Activated CD4-positive, alpha-beta T cell treated with anti-CD3 and anti-CD28 coated beads, Interleukin-2, amount 10 ng/mL, durations not matched to agents 24 days and 14 days (primary cell): ENCODE data around the gene GABBR2. TPM values are rescaled to one million over a fixed set of nuclear protein-coding genes. Genes with fewer than 3 reads are reported as not detected.

Experiments
- DNase-seq: peaks from one replicate; pipeline ENCODE4 v3.0.0; 2022
- H3K27ac Mint-ChIP-seq: one replicate; pipeline ENCODE4 v1.8.0; 2022; ENCODE audit warnings: mild to moderate bottlenecking, mixed read lengths
- H3K27me3 Mint-ChIP-seq: one replicate; pipeline ENCODE4 v1.8.0; 2022; ENCODE audit warnings: mixed read lengths
- H3K36me3 Mint-ChIP-seq: one replicate; pipeline ENCODE4 v1.8.0; 2022; ENCODE audit warnings: low read depth, mild to moderate bottlenecking, mixed read lengths
- H3K4me1 Mint-ChIP-seq: one replicate; pipeline ENCODE4 v1.8.0; 2021; ENCODE audit warnings: mixed read lengths
- H3K4me3 Mint-ChIP-seq: one replicate; pipeline ENCODE4 v1.8.0; 2022; ENCODE audit warnings: mild to moderate bottlenecking, moderate library complexity, mixed read lengths
- H3K9me3 Mint-ChIP-seq: one replicate; pipeline ENCODE4 v1.8.0; 2021; ENCODE audit warnings: mixed read lengths
- intact Hi-C: fragments of 100-400 bp; cut with micrococcal nuclease; formaldehyde crosslinking; loops from one replicate; pipeline ENCODE4 v1.15.1; 2023
- total RNA-seq: library from RNA; stranded (reverse); gene quantifications from 2 replicates; pipeline ENCODE4 v1.2.3, GENCODE V29; 2022

GABBR2 gene
- total RNA-seq, 1 donor from 2014 or later: not detected

DNA sequence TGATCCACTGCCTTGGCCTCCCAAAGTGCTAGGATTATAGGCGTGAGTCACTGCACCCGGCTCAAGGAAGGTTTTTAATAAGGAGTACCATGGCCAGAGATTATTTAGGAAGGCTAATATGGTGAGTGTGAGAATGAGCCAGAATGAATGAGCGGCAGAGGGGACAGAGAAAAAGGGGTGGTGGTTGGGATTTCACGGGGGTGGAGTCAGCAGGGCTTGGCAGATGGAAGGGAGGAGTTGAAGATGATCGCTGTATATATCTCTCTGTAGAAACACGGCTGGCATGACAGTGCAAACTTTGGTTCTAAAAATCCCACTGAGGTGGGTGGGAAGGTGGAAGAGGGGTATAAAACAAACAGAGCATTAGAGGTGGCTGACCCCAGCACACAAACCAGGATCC, 276.6 kb downstream of the GABBR2 start:
- H3K27ac Mint-ChIP-seq: no peak overlapping the region
- no peak overlapping the region for H3K4me3 Mint-ChIP-seq
- no peaks in the 10 kb centered on the region for H3K9me3 Mint-ChIP-seq
- H3K36me3 Mint-ChIP-seq: no peaks in the 10 kb centered on the region
- intact Hi-C loops: no loop called here
- DNase-seq: no peak
- no peaks in the 10 kb centered on the region for H3K27me3 Mint-ChIP-seq
- no peaks in the 10 kb centered on the region for H3K4me1 Mint-ChIP-seq

DNA sequence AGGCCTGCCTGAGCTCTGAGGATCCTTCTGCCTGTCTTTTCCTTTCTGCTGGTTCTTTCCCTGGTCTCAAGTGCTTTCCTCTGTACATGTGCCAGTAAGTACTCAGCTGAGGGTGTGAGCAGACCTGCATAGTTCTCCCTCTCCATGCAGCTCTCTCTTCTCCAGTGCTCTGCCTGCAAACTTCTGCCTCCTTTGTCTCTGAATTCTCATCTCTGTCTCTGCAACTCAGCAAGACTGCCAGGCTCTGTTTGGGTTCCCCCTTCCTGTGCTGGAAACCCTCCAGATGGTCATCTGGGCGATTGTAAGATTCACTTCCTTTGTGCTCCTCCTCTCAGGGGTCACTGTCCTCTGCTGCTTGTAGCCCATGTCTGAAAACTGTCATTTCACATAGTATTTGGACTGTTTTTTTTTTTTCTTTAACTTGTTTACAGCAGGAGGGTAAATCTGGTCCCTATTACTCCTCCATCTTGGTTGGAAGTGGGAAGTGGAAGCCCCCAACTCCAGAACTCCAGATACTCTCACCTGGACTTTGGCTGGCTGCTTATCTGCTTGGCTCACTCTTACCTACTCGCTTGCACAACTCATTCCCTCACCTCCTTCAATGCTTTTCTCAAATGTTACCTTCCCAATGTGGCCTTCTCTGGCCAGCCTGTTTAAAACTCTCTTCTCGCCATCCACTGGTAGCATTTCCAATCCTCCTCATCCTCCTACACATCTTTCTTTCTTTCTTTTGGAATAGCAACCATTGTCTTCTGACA, 278.0 kb downstream of the GABBR2 start:
- Mint-ChIP-seq H3K27ac (no peak overlapping the region), H3K4me1 (no peaks in the 10 kb centered on the region), H3K4me3 (no peak overlapping the region), H3K36me3 (no peaks in the 10 kb centered on the region), H3K27me3 (no peaks in the 10 kb centered on the region), H3K9me3 (no peaks in the 10 kb centered on the region)
- DNase-seq: no peak
- intact Hi-C loops: no loop called here

DNA sequence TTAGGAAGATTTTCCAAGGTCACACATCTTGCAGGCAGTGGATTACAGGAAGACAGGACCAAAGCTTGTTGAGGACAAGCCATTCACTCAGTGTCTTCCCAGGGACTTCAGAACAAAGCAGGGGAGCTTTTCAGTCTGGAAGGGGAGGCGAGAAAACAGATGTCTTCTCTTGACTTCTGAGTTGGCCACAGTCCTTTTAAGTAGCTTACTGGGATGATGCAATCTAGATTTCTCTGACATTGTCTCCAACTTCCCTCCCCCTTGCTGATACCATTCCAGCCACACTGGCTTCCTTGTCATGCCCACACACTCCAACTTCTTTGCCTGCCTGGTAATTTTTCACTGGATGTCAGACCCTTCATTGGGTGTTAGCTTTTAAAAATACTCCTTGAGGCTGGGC, 279.1 kb downstream of the GABBR2 start:
- Mint-ChIP-seq H3K4me1 (no peaks in the 10 kb centered on the region), H3K9me3 (no peaks in the 10 kb centered on the region), H3K27ac (no peak overlapping the region), H3K36me3 (no peaks in the 10 kb centered on the region), H3K4me3 (no peak overlapping the region), H3K27me3 (no peaks in the 10 kb centered on the region)
- intact Hi-C loops: no loop called here
- no peak for DNase-seq

DNA sequence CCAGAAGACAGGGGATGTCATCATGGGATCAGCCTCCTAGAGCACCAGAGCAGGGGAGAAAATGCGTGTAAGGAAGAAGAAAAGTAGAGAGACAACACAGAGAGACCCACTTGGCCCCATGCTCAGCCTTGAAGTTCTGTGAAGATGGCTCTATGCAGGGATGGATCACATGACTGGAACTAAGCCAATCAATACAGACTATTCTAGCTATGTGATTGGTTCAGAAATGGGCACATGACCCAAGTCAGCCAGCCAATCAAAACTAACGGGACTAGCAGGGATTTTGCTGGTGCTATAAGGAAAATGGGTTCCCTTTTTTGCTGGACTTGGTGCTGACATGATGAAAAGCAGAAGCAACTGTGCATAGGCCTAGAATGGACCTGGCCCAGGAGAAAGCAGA, 280.3 kb downstream of the GABBR2 start:
- no peak for DNase-seq
- no peaks in the 10 kb centered on the region for H3K36me3 Mint-ChIP-seq
- no peaks in the 10 kb centered on the region for H3K27me3 Mint-ChIP-seq
- H3K27ac Mint-ChIP-seq: no peak overlapping the region
- no peaks in the 10 kb centered on the region for H3K9me3 Mint-ChIP-seq
- intact Hi-C loops: no loop called here
- H3K4me3 Mint-ChIP-seq: no peak overlapping the region
- H3K4me1 Mint-ChIP-seq: no peaks in the 10 kb centered on the region

DNA sequence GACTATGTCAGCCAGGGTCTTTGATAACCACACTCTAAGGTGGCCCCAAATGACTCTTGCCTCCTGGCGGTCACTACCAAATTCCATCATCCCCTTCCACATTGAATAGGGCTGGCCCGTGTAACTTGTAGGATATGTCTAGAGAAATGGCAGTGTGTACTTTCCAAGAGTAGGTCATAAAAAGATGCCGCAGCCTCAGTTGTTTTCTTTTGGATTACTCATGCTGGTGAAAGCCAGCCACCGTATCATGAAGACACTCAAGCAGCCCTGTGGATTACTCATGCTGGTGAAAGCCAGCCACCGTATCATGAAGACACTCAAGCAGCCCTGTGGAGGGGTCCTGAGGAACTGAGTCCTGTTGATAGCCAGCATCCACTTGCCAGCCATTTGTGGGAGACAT, 281.2 kb downstream of the GABBR2 start:
- no peak overlapping the region for H3K4me3 Mint-ChIP-seq
- H3K4me1 Mint-ChIP-seq: no peaks in the 10 kb centered on the region
- no peaks in the 10 kb centered on the region for H3K36me3 Mint-ChIP-seq
- no peak overlapping the region for H3K27ac Mint-ChIP-seq
- intact Hi-C loops: no loop called here
- DNase-seq: no peak
- no peaks in the 10 kb centered on the region for H3K27me3 Mint-ChIP-seq
- H3K9me3 Mint-ChIP-seq: no peaks in the 10 kb centered on the region

DNA sequence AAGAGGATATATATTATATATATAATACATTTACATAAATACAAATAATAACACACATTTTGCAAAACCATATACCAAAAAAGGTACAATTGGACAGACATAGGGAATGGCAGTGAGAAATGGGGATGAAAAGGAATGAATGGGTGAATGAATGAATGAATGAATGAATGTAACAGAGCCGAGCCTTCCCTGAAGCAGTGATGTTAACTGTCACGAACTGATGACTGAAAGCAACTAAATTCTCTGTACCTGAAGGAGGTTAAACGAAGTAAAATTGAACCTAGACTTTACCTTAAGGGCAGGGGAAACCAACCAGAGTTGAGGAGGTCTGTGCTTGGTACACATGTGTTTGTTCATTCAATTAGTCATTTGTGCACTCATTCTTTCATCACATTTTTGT, 283.7 kb downstream of the GABBR2 start:
- Mint-ChIP-seq H3K9me3 (no peaks in the 10 kb centered on the region), H3K4me3 (no peak overlapping the region), H3K36me3 (no peaks in the 10 kb centered on the region), H3K27me3 (no peaks in the 10 kb centered on the region), H3K27ac (no peak overlapping the region), H3K4me1 (no peaks in the 10 kb centered on the region)
- intact Hi-C loops: no loop called here
- no peak for DNase-seq

DNA sequence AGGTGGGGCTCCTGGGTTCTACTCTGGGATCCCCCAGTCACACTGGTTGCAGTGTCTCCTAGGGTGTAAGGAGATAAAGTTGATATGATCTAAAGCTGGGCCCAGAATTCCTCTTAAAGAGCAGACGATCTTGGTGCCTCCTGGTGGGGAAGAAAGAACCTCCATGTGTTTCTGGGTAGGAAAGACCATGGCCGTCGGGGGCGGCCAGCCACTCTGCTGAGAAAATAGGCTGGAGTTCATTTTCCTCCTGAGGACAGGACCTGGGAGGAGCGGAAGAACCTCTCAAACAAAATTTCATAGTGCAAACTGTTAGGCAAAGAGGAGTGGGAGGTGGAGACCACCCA, 289.5 kb downstream of the GABBR2 start:
- intact Hi-C loops: no loop called here
- no peaks in the 10 kb centered on the region for H3K27me3 Mint-ChIP-seq
- no peak for DNase-seq
- H3K4me1 Mint-ChIP-seq: no peaks in the 10 kb centered on the region
- no peaks in the 10 kb centered on the region for H3K36me3 Mint-ChIP-seq
- no peak overlapping the region for H3K27ac Mint-ChIP-seq
- no peaks in the 10 kb centered on the region for H3K9me3 Mint-ChIP-seq
- no peak overlapping the region for H3K4me3 Mint-ChIP-seq

DNA sequence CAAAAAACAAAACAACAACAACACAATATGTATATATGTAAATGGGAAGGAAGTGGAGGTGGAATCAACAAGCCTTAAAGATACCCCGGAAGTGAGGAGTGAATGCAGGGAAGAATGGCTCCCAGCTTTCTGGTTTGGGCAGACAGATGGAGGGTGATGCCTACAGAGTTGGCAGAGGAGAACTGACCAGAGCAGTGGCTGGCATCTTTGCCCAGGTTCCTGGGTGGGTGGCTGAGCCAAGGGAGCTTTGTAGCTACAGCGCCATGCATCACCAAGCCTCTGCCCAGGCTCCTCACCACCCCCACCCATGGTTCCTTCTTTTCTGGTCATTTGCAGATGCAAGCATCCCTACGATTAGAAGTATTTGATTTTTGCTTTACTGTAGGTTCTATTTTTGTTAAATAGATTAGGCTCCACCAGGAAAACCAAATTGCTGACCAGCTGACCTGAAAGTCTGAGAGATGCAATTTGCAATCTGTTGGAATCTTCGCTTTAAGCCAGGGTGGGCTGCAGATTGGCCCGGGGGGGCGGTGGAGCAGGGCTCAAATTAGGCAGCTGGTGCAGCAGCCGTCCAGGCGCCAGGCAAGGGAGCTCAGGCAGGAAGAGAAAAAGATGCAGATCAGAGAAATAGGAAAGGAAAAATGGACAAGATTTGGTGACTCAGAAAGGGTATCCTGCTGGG, 290.0 kb downstream of the GABBR2 start:
- Mint-ChIP-seq H3K27ac (no peak overlapping the region), H3K4me1 (no peaks in the 10 kb centered on the region), H3K9me3 (no peaks in the 10 kb centered on the region), H3K27me3 (no peaks in the 10 kb centered on the region), H3K36me3 (no peaks in the 10 kb centered on the region), H3K4me3 (no peak overlapping the region)
- intact Hi-C loops: no loop called here
- DNase-seq: no peak

DNA sequence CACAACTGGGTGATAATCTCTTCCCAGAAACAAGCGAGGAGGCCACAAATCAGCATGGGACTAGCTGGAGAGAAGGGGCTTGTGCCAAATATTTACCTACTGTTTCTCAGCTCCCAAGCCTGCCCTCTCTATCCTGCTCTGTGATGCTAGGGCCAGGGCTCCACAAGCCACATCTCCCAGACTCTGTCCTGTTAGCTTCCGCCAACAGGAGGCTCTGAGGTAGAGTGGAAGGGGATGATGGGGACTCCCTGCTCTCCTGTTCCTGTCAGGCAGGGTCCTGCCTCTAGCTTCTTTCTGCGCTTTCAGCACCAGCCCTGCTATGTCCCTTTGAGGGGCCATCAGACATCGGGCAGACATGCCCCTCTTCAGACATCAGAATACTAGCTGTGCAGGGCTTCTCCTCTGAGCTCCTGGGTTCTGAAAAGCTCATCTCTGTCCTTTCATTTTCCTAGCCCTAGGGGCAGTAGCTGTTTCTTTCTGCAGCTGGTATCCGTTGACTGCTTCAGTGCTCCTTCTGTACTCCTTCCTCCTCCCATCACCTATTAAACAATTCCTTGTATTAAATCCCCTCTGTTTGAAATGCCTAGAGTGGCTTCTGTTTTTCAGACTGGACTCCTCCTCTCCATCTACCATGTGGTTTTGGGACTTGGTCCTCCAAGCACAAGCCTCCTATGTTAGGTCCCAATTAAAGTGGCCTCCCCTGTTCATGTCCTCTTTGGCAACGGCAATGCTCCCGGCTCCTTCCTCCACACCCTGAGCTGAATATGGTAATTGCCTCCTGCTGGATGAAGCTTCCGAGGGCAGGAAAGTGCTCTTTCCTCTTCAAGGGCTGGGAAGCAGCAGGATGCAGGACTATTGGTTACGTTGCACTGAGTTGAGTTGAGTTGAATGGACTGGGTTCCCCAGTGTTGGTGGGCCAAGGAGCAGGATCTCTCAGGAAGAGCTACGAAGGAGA, 292.2 kb downstream of the GABBR2 start:
- no peak for DNase-seq
- H3K9me3 Mint-ChIP-seq: no peaks in the 10 kb centered on the region
- intact Hi-C loops: no loop called here
- no peaks in the 10 kb centered on the region for H3K36me3 Mint-ChIP-seq
- H3K27me3 Mint-ChIP-seq: no peaks in the 10 kb centered on the region
- H3K27ac Mint-ChIP-seq: no peak overlapping the region
- H3K4me3 Mint-ChIP-seq: no peak overlapping the region
- H3K4me1 Mint-ChIP-seq: no peaks in the 10 kb centered on the region

DNA sequence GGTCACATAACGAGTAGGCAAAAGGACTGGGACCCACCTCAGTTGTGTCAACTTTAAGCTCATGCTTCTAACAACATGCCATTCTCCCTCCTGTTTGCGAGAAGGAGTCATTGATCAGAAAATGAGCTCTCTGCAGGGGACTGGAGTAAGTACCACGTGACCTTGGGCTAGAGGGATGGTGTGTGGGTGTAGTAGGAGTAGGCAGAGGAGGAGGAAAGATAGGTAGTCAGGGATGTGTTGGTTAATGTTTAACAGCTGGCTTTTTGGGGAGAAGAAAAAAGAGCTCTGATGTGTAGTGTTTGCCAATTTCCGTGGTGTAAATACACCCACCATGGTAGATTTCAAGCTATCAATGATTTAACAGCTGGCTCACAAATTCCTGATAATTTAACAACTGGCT, 293.0 kb downstream of the GABBR2 start:
- DNase-seq: no peak
- H3K4me3 Mint-ChIP-seq: no peak overlapping the region
- no peaks in the 10 kb centered on the region for H3K27me3 Mint-ChIP-seq
- H3K36me3 Mint-ChIP-seq: no peaks in the 10 kb centered on the region
- intact Hi-C loops: no loop called here
- no peak overlapping the region for H3K27ac Mint-ChIP-seq
- no peaks in the 10 kb centered on the region for H3K4me1 Mint-ChIP-seq
- no peaks in the 10 kb centered on the region for H3K9me3 Mint-ChIP-seq

DNA sequence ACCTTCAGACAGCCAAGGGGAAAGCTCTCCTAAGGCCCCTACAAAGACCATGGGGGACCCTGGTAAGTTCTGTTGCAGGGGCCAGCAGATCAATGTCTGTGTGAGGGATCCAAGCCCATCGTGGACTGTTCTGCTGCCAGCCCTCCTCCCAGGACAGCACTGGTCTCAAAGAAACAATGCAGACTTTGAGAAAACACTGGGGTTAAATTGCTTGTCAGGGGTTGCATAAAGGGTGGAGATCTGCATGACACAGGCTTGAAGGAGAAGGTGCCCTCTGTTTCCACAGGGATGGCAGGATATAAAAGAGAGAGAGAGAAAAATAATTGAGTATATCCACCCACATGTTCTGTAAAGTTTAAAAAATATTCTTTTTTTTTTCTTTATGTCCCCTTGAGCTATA, 295.7 kb downstream of the GABBR2 start:
- H3K4me3 Mint-ChIP-seq: no peak overlapping the region
- H3K36me3 Mint-ChIP-seq: no peaks in the 10 kb centered on the region
- peaks cover 6% of the 10 kb centered on the region for H3K4me1 Mint-ChIP-seq
- DNase-seq: no peak
- intact Hi-C loops: no loop called here
- no peaks in the 10 kb centered on the region for H3K9me3 Mint-ChIP-seq
- H3K27ac Mint-ChIP-seq: no peak overlapping the region
- H3K27me3 Mint-ChIP-seq: no peaks in the 10 kb centered on the region

DNA sequence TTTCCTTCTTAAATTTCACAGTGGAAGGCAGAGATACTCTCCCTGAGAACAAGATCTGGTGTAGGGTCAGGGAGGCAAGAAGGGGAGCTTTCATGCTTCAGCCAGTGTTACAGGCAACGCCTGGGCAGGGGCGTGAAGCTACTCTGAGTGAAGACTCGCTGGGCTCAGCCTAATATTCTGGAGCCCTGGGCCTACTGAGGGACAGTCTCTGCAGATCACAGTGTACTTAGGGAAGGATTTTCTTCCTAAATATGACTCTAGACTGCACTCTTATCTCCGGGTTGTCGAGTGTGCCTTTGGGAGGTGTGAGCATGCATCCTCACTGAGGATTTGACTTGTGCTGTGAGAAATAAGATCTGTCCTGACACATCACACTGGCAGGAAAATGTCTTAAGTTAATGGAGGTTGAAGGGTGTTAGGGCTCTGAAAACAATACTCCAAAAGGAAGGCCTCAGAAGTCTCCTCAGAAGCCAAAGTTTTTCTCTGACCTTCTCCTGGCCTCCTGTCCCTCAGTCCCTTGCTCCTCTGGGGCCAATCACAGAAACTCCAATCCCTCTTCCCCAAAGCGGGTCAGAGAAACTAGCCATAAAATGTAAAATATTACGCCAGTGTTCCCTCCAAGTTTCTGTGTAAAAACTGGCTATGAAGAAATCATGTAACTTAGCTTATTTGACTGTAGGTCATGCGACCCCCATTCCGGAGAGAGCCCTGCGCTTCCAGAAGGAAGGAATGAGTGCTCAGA, 296.5 kb downstream of the GABBR2 start:
- Mint-ChIP-seq H3K36me3 (no peaks in the 10 kb centered on the region), H3K27me3 (no peaks in the 10 kb centered on the region), H3K4me1 (peaks cover 6% of the 10 kb centered on the region), H3K27ac (no peak overlapping the region), H3K4me3 (no peak overlapping the region), H3K9me3 (no peaks in the 10 kb centered on the region)
- intact Hi-C loops: no loop called here
- no peak for DNase-seq

DNA sequence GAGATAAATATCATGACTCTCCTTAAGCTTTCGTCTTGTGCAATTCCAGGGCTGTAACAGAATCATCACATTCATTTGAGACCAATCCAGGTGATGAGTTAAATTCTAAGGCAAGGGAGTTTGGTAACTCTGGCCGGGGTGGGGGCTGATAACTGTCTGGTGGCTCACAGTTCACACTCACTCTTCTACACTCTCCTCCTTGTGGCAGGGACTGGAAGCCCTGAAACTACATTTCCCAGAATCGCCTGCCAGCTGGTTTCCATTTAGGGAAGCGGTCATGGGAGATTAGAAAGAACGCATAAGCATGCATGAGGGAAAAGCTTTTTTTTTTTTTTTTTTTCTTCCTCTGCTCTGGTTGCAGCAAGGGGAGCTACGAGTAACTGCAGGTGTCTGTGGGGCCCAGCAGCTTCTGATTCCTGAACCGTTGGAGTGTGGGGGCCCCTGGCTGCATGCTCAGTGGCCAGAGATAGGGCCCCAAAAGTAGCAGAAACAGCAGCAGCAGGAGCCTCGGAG, 298.5 kb downstream of the GABBR2 start:
- H3K4me1 Mint-ChIP-seq: peaks cover 6% of the 10 kb centered on the region
- intact Hi-C loops: no loop called here
- H3K36me3 Mint-ChIP-seq: no peaks in the 10 kb centered on the region
- no peak overlapping the region for H3K27ac Mint-ChIP-seq
- H3K4me3 Mint-ChIP-seq: no peak overlapping the region
- H3K9me3 Mint-ChIP-seq: no peaks in the 10 kb centered on the region
- no peak for DNase-seq
- no peaks in the 10 kb centered on the region for H3K27me3 Mint-ChIP-seq
